Heart left ventricle (tissue), 16 donors: ENCODE measurements around the gene TANGO6. TPM values are rescaled to one million over a fixed set of nuclear protein-coding genes. Genes with fewer than 3 reads are reported as not detected.

Experiments
- ATAC-seq, 4 donors: fragments of 200-7000 bp; cut with Tn5 transposase; one replicate each; pipeline ENCODE4 v1.9.1; 2020 to 2022; ENCODE audit warnings: moderate library complexity in 4 of 4, mild to moderate bottlenecking in 3 of 4, moderate number of reproducible peaks in 1 of 4
- DNase-seq, 5 donors: peaks; one replicate each; pipeline ENCODE4 v3.0.0-alpha.2; 2020
- H3K27ac ChIP-seq, 12 donors: fragments of 200-600 bp; sonication (generic) in 4 of 12; one replicate each; pipeline versions ENCODE4 v1.5.0 to v1.8.0; 2016 to 2022; ENCODE audit warnings: mild to moderate bottlenecking in 2 of 12
- H3K27me3 ChIP-seq, 9 donors: fragments of 200-600 bp; sonication (generic) in 2 of 9; one replicate each; pipeline versions ENCODE4 v1.5.1 to v1.8.0; 2016 to 2022; ENCODE audit warnings: mild to moderate bottlenecking in 3 of 9
- H3K36me3 ChIP-seq, 9 donors: fragments of 200-600 bp; sonication (generic) in 2 of 9; one replicate each; pipeline versions ENCODE4 v1.5.0 to v1.8.0; 2018 to 2022; ENCODE audit warnings: mild to moderate bottlenecking in 2 of 9
- H3K4me1 ChIP-seq, 12 donors: fragments of 200-600 bp; sonication (generic) in 4 of 12; one replicate each; pipeline versions ENCODE4 v1.5.0 to v1.8.0; 2016 to 2022; ENCODE audit warnings: mild to moderate bottlenecking in 3 of 12
- H3K4me3 ChIP-seq, 12 donors: fragments of 200-600 bp; sonication (generic) in 4 of 12; one replicate each; pipeline versions ENCODE4 v1.5.0 to v1.8.0; 2017 to 2022; ENCODE audit warnings: mild to moderate bottlenecking in 9 of 12, moderate library complexity in 4 of 12
- H3K9me3 ChIP-seq, 12 donors: fragments of 200-600 bp; sonication (generic) in 4 of 12; one replicate each; pipeline versions ENCODE4 v1.5.0 to v1.8.0; 2016 to 2022; ENCODE audit warnings: mild to moderate bottlenecking in 1 of 12
- POLR2A ChIP-seq, 2 donors: fragments of 450-650 bp; IDR thresholded peaks; one replicate each; pipeline ENCODE4 v1.6.1; 2017; ENCODE audit warnings: antibody characterized with exemption in 2 of 2, mild to moderate bottlenecking in 2 of 2, moderate library complexity in 2 of 2
- WGBS, 4 donors: extraction: QIAGEN DNeasy Blood & Tissue Kit in 2 of 4; methylation state at CpG; one replicate each; pipeline versions ENCODE4 v1.1.5 to v1.1.7; 2013 to 2018; 5-methylcytosine and 5-hydroxymethylcytosine counted together
- intact Hi-C, 10 donors: fragments of 100-400 bp; cut with DNase I; formaldehyde crosslinking; loops; one replicate each; pipeline versions ENCODE4 v1.11.1 to v1.14.2; 2022
- polyA plus RNA-seq, 2 donors: library from polyadenylated mRNA; stranded (reverse); fragments of 200-250 nt; gene quantifications; one replicate each; pipeline ENCODE4 v1.2.3, GENCODE V29; 2013
- total RNA-seq, 9 donors: library from RNA; depleted of rRNA in 2 of 9; stranded (reverse); fragments of >200 nt in 2 of 9; fragmentation: NEBNext Ultra II Directional in 3 of 9; extraction: Animal tissue kit (Norgen Biotek cat#: 25700) in 3 of 9; gene quantifications; one replicate each; pipeline versions ENCODE4 v1.1.0 to v1.2.4, GENCODE V29; 2016 to 2023
- TF ChIP-seq, protein P1 (sequence below), 12 donors: fragments of 200-600 bp; sonication (generic) in 4 of 12; IDR thresholded peaks; one replicate each; pipeline versions ENCODE4 v1.5.0 to v1.8.0; 2018 to 2022; ENCODE audit warnings: antibody characterized with exemption in 12 of 12, mild to moderate bottlenecking in 5 of 12
- donor health status: ischemic (EF 13 %, LVEDD 7.1; RV severe dilation, severe dysfunction).
- donor health status: healthy with polysubstance abuse.
- donor health status: DM: no; HTN: yes; CAD: no.
- donor health status: DM: no; HTN: no; CAD: no.
- donor health status: ischemic (EF 25% LVEDD 6.9; RV normal size, moderate dysfunction).
- donor health status: ischemic (EF 25% LVEDD 5.7; RV mildly dilated, moderate dysfunction).
- donor health status: healthy.
- donor health status: DM: yes; HTN: yes; CAD: no.
- donor health status: ischemic (EF 35%, LVEDD 5.7; RV mildly dilated, moderate dysfunction).
- donor health status: nonischemic (EF 11% LVEDD 7.7; RV severe dilation, severe dysfunction).
- donor health status: DM: yes; HTN: yes; CAD: no.
- donor health status: PGD.
- donor health status: ischemic (EF 29% LVEDD 5.4; RV normal size, mild dysfunction).
- donor health status: nonischemic (EF 23%, LVEDD 6.1; RV moderate dilation, normal function).

TANGO6 gene
- total and polyA plus RNA-seq, 11 donors, result 1.8 to 14.1 (median 8.8) TPM

DNA sequence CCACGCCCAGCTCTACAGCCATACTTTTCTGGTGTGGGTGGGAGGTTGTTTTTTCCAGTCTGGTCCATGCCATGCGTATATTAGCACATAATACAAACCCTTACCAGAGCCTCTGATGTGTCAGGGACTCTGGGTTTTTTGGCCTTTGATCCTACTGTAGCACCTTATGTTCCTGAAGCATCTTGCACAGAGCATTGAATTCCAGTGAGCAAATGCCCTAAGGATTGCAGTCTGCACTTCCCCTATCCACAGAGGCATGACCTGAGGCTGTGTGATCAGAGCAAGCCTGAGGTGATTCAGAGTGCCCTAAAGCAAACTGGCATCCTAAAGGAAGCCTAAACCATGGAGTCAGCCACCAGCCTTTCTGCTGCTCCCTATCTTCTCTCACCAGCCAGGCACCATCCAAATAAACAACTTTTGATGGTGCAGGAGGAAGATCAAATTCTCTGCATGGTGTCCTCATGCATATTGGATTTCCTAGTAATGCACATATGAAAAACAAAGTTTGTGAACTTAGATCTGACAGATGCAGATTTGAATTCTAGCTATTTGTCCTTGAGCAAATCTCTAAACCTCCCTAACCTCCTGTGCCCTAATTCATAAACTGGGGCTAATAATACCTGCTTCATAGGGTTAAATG is 220.9 kb downstream of the TANGO6 start:
- H3K9me3 ChIP-seq, result no peaks in the 10 kb centered on the region
- intact Hi-C loops, result no loop called here
- TF ChIP-seq, protein P1, sequence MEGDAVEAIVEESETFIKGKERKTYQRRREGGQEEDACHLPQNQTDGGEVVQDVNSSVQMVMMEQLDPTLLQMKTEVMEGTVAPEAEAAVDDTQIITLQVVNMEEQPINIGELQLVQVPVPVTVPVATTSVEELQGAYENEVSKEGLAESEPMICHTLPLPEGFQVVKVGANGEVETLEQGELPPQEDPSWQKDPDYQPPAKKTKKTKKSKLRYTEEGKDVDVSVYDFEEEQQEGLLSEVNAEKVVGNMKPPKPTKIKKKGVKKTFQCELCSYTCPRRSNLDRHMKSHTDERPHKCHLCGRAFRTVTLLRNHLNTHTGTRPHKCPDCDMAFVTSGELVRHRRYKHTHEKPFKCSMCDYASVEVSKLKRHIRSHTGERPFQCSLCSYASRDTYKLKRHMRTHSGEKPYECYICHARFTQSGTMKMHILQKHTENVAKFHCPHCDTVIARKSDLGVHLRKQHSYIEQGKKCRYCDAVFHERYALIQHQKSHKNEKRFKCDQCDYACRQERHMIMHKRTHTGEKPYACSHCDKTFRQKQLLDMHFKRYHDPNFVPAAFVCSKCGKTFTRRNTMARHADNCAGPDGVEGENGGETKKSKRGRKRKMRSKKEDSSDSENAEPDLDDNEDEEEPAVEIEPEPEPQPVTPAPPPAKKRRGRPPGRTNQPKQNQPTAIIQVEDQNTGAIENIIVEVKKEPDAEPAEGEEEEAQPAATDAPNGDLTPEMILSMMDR (IDR thresholded peaks at IDR 0.05), result no peak
- TF ChIP-seq POLR2A (IDR thresholded peaks at IDR 0.05), result no peak
- peaks cover 0 to 3% (median 0%) of the 10 kb centered on the region in 9 donors for H3K36me3 ChIP-seq
- DNase-seq (no peak), ATAC-seq (no peak)
- H3K4me1 ChIP-seq, result peaks cover 0 to 13% (median 2%) of the 10 kb centered on the region in 12 donors
- H3K27ac ChIP-seq, result no peak overlapping the region
- H3K4me3 ChIP-seq, result no peak overlapping the region
- 93 to 97% (median 96%) methylated on average over 2 of the region's 2 CpGs for WGBS, 4 donors
- H3K27me3 ChIP-seq, result no peaks in the 10 kb centered on the region

DNA sequence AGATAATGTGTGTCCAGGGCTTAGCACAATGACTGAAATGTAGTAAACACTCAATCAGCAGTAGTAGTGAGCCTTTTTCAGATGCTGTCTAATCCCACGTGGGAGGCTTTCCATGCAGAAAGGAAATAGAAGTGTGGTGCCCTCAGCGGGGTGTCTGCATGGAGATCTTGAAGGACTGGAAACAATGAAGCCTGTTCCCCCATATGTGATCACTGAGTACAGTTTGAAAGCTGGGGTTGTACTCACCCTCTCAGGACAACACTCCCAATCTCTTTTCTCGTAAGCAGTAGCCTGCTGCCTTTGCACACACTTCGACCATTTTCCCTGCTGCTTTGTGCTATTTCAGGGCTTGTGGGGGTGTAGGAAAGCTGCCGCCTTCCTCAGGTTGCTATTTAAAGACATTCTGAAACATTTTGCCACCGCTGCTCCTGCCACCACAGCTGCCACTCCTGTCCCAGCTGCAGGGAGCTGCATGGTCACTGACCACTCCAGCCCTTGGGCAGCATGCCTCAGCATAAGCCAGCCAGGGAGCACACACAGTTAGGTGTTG is 221.5 kb downstream of the TANGO6 start:
- intact Hi-C loops, result no loop called here
- DNase-seq, result peak in 1 of 5 donors; percentile 48
- H3K9me3 ChIP-seq, result no peaks in the 10 kb centered on the region
- H3K4me3 ChIP-seq, result no peak overlapping the region
- H3K27me3 ChIP-seq, result no peaks in the 10 kb centered on the region
- TF ChIP-seq, protein P1 (IDR thresholded peaks at IDR 0.05), result no peak
- TF ChIP-seq POLR2A (IDR thresholded peaks at IDR 0.05), result no peak
- H3K4me1 ChIP-seq, result peaks cover 0 to 13% (median 2%) of the 10 kb centered on the region in 12 donors
- WGBS, 4 donors, result 31 to 40% (median 32%) methylated on average over 6 of the region's 6 CpGs
- no peak overlapping the region for H3K27ac ChIP-seq
- H3K36me3 ChIP-seq, result peaks cover 0 to 3% (median 0%) of the 10 kb centered on the region in 9 donors
- ATAC-seq, result peak in 3 of 4 donors; percentile 63 to 82 (median 66)

DNA sequence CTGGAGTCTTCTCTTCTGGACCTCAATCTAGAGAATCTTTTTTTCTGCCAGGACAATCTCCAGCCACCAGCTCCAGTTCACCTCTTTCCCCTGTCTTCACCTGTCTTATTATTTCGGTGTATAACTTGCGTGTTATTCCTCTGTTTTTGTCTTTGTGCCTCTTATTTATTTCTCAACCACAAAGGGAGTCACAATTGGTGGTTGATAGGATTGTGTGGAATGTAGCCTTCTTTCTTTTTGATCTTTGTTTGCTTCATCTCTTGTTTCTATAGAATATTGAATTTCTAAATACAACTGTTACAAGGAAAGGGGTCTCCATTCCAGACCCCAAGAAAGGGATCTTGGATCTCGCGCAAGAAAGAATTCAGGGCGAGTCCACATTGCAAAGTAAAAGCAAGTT is 226.2 kb downstream of the TANGO6 start:
- Histone ChIP-seq H3K4me3 (no peak overlapping the region), H3K36me3 (peaks cover 0 to 3% (median 0%) of the 10 kb centered on the region in 9 donors), H3K4me1 (peaks cover 0 to 16% (median 5%) of the 10 kb centered on the region in 12 donors), H3K27ac (no peak overlapping the region), H3K9me3 (no peaks in the 10 kb centered on the region), H3K27me3 (no peaks in the 10 kb centered on the region)
- no peak for TF ChIP-seq POLR2A (IDR thresholded peaks at IDR 0.05)
- TF ChIP-seq, protein P1 (IDR thresholded peaks at IDR 0.05), result no peak
- DNase-seq, result no peak
- no peak for ATAC-seq
- intact Hi-C loops, result no loop called here
- WGBS, 4 donors, result 97 to 99% (median 98%) methylated on average over 5 of the region's 5 CpGs

DNA sequence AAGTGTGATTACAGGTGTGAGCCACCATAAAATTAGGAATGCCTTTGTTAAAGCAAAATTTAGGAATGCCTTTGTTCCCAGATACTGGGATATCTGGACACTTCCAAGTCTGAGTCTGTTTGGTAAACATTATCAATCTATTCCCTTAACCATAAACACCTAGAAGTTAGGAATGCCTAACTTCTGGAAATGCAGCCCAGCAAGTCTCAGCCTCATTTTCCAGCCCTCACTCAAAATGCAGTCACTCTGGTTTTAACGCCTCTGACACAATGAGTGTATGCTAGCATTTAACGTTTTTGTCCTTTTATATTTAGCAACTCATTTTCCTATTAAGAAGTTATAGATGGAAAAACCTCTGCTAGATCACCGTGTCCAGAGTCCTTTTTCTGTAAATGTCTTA is 227.7 kb downstream of the TANGO6 start:
- intact Hi-C loops, result no loop called here
- H3K4me1 ChIP-seq, result peaks cover 0 to 9% (median 2%) of the 10 kb centered on the region in 12 donors
- no peak overlapping the region for H3K27ac ChIP-seq
- TF ChIP-seq, protein P1 (IDR thresholded peaks at IDR 0.05), result no peak
- no peak for TF ChIP-seq POLR2A (IDR thresholded peaks at IDR 0.05)
- ATAC-seq (no peak), DNase-seq (no peak)
- no peaks in the 10 kb centered on the region for H3K27me3 ChIP-seq
- no peak overlapping the region for H3K4me3 ChIP-seq
- 78 to 82% (median 82%) methylated on average over 3 of the region's 3 CpGs for WGBS, 4 donors
- peaks cover 0 to 3% (median 0%) of the 10 kb centered on the region in 9 donors for H3K36me3 ChIP-seq
- H3K9me3 ChIP-seq, result no peaks in the 10 kb centered on the region
